ENCODE measurements around the gene MAPKAP1. TPM values are rescaled to one million over a fixed set of nuclear protein-coding genes. Genes with fewer than 3 reads are reported as not detected.

MAPKAP1 gene
- total RNA-seq, 6 donors from 2014 or later, result 60.8 to 84.0 (median 71.5) TPM

GRCh38 chr9:125691869-125692268 is 15.1 kb downstream of the MAPKAP1 start:
- Histone ChIP-seq H3K36me3 (no peaks in the 10 kb centered on the region), H3K4me3 (no peak overlapping the region), H3K4me1 (peaks cover 2 to 11% (median 5%) of the 10 kb centered on the region in 4 donors), H3K9me3 (no peaks in the 10 kb centered on the region), H3K27ac (no peak overlapping the region), H3K27me3 (no peaks in the 10 kb centered on the region)
- DNase-seq (no peak), ATAC-seq (ENCODE audit: low FRiP score in 2 of 2) (no peak)
- TF ChIP-seq EP300 (IDR thresholded peaks at IDR 0.05), result no peak
- no peak for TF ChIP-seq POLR2AphosphoS5 (IDR thresholded peaks at IDR 0.05)
- TF ChIP-seq, protein P1, sequence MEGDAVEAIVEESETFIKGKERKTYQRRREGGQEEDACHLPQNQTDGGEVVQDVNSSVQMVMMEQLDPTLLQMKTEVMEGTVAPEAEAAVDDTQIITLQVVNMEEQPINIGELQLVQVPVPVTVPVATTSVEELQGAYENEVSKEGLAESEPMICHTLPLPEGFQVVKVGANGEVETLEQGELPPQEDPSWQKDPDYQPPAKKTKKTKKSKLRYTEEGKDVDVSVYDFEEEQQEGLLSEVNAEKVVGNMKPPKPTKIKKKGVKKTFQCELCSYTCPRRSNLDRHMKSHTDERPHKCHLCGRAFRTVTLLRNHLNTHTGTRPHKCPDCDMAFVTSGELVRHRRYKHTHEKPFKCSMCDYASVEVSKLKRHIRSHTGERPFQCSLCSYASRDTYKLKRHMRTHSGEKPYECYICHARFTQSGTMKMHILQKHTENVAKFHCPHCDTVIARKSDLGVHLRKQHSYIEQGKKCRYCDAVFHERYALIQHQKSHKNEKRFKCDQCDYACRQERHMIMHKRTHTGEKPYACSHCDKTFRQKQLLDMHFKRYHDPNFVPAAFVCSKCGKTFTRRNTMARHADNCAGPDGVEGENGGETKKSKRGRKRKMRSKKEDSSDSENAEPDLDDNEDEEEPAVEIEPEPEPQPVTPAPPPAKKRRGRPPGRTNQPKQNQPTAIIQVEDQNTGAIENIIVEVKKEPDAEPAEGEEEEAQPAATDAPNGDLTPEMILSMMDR (IDR thresholded peaks at IDR 0.05), result no peak
- no peak for TF ChIP-seq POLR2A (IDR thresholded peaks at IDR 0.05)
- WGBS, 2 donors, result 87% methylated on average over 2 of the region's 2 CpGs

- TF ChIP-seq POLR2A (IDR thresholded peaks at IDR 0.05) (no peak), POLR2AphosphoS5 (IDR thresholded peaks at IDR 0.05) (no peak), EP300 (IDR thresholded peaks at IDR 0.05) (no peak)
- TF ChIP-seq, protein P1 (IDR thresholded peaks at IDR 0.05), result no peak
- H3K36me3 ChIP-seq, result no peaks in the 10 kb centered on the region
- no peaks in the 10 kb centered on the region for H3K9me3 ChIP-seq
- H3K27me3 ChIP-seq, result no peaks in the 10 kb centered on the region
- peaks cover 2 to 9% (median 4%) of the 10 kb centered on the region in 4 donors for H3K4me1 ChIP-seq
- whole genome bisulfite sequencing, 2 donors, result 73 to 87% methylated on average over 10 of the region's 10 CpGs
- DNase-seq, result no peak
- no peak overlapping the region for H3K4me3 ChIP-seq
- no peak overlapping the region for H3K27ac ChIP-seq
- ATAC-seq (ENCODE audit: low FRiP score in 2 of 2), result peak in 1 of 2 donors; percentile 59
Observed at GRCh38 chr9:125690679-125691078, 16.3 kb downstream of the MAPKAP1 start.

- 89 to 95% methylated on average over 4 of the region's 4 CpGs for WGBS, 2 donors
- TF ChIP-seq POLR2A (IDR thresholded peaks at IDR 0.05), result no peak
- no peak for TF ChIP-seq POLR2AphosphoS5 (IDR thresholded peaks at IDR 0.05)
- TF ChIP-seq EP300 (IDR thresholded peaks at IDR 0.05), result no peak
- TF ChIP-seq, protein P1 (IDR thresholded peaks at IDR 0.05), result no peak
- Histone ChIP-seq H3K27ac (no peak overlapping the region), H3K36me3 (peaks cover 0 to 5% (median 0%) of the 10 kb centered on the region in 4 donors), H3K4me1 (peaks cover 0 to 7% (median 4%) of the 10 kb centered on the region in 4 donors), H3K4me3 (no peak overlapping the region), H3K27me3 (no peaks in the 10 kb centered on the region), H3K9me3 (no peaks in the 10 kb centered on the region)
- no peak for DNase-seq
- ATAC-seq (ENCODE audit: low FRiP score in 2 of 2), result no peak
Observed at GRCh38 chr9:125687163-125687863, 19.7 kb downstream of the MAPKAP1 start.

GRCh38 chr9:125685167-125685566 is 21.8 kb downstream of the MAPKAP1 start:
- Histone ChIP-seq H3K27me3 (no peaks in the 10 kb centered on the region), H3K27ac (no peak overlapping the region), H3K4me1 (peaks cover 0 to 12% (median 2%) of the 10 kb centered on the region in 4 donors), H3K9me3 (no peaks in the 10 kb centered on the region), H3K36me3 (peaks cover 0 to 5% (median 0%) of the 10 kb centered on the region in 4 donors), H3K4me3 (no peak overlapping the region)
- DNase-seq (no peak), ATAC-seq (ENCODE audit: low FRiP score in 2 of 2) (no peak)
- 86 to 96% methylated on average over 3 of the region's 3 CpGs for WGBS, 2 donors
- TF ChIP-seq, protein P1 (IDR thresholded peaks at IDR 0.05), result no peak
- TF ChIP-seq POLR2A (IDR thresholded peaks at IDR 0.05) (no peak), POLR2AphosphoS5 (IDR thresholded peaks at IDR 0.05) (no peak), EP300 (IDR thresholded peaks at IDR 0.05) (no peak)

- H3K27ac ChIP-seq, result no peak overlapping the region
- peaks cover 0 to 7% (median 0%) of the 10 kb centered on the region in 4 donors for H3K4me1 ChIP-seq
- no peaks in the 10 kb centered on the region for H3K9me3 ChIP-seq
- ATAC-seq (ENCODE audit: low FRiP score in 2 of 2) (no peak), DNase-seq (no peak)
- TF ChIP-seq POLR2AphosphoS5 (IDR thresholded peaks at IDR 0.05) (no peak), POLR2A (IDR thresholded peaks at IDR 0.05) (no peak), EP300 (IDR thresholded peaks at IDR 0.05) (no peak)
- TF ChIP-seq, protein P1 (IDR thresholded peaks at IDR 0.05), result no peak
- H3K4me3 ChIP-seq, result no peak overlapping the region
- 89 to 97% methylated on average over 3 of the region's 3 CpGs for WGBS, 2 donors
- H3K27me3 ChIP-seq, result no peaks in the 10 kb centered on the region
- H3K36me3 ChIP-seq, result peaks cover 0 to 5% (median 0%) of the 10 kb centered on the region in 4 donors
Observed at GRCh38 chr9:125683486-125683885, 23.5 kb downstream of the MAPKAP1 start.
